Inflammatory macrophage treated with lipopolysaccharide for 1 hour (primary cell): ENCODE results near the gene KMT2C.
"Not testable (repeated sequence)": the region's sequence is repeated elsewhere in the genome, so short reads cannot be mapped to it uniquely, and the experiment has no call there.

Source experiments
- DNase-seq, 2 donors: peaks; one replicate each; pipeline ENCODE4 v3.0.0-alpha.2; 2020 to 2022

The KMT2C gene

GRCh38 chr7:152441168-152441567, 5.4 kb upstream of the KMT2C start:
- not testable (repeated sequence) for DNase-seq

- not testable (repeated sequence) for DNase-seq
Observed at GRCh38 chr7:152438017-152438416, 2.2 kb upstream of the KMT2C start.

GRCh38 chr7:152436931-152437575, 1.2 kb upstream of the KMT2C start:
- not testable (repeated sequence) for DNase-seq

- peak; percentile 84 to 95 for DNase-seq
Observed at GRCh38 chr7:152436111-152436930, 518 bp upstream of the KMT2C start.

- peak in 1 of 2 donors; percentile 34 for DNase-seq
Observed at GRCh38 chr7:152434511-152435383, 1.1 kb downstream of the KMT2C start.

- peak in 1 of 2 donors; percentile 48 for DNase-seq
Observed at GRCh38 chr7:152433721-152434490, 1.9 kb downstream of the KMT2C start.

GRCh38 chr7:152432735-152433134, 3.1 kb downstream of the KMT2C start:
- not testable (repeated sequence) for DNase-seq

GRCh38 chr7:152430854-152431253, 4.9 kb downstream of the KMT2C start:
- no peak for DNase-seq

GRCh38 chr7:152430118-152430517, 5.7 kb downstream of the KMT2C start:
- DNase-seq = not testable (repeated sequence)

- DNase-seq = no peak
Observed at GRCh38 chr7:152424348-152425108, 11.3 kb downstream of the KMT2C start.

- DNase-seq = no peak
Observed at GRCh38 chr7:152423991-152424347, 11.8 kb downstream of the KMT2C start.

GRCh38 chr7:152423171-152423570, 12.6 kb downstream of the KMT2C start:
- not testable (repeated sequence) for DNase-seq

- not testable (repeated sequence) for DNase-seq
Observed at GRCh38 chr7:152420950-152421349, 14.9 kb downstream of the KMT2C start.

GRCh38 chr7:152419473-152420429, 16.1 kb downstream of the KMT2C start:
- no peak for DNase-seq

GRCh38 chr7:152414779-152415178, 21.0 kb downstream of the KMT2C start:
- no peak for DNase-seq

- no peak for DNase-seq
Observed at GRCh38 chr7:152411389-152411788, 24.4 kb downstream of the KMT2C start.

- no peak for DNase-seq
Observed at GRCh38 chr7:152406491-152406890, 29.3 kb downstream of the KMT2C start.

- DNase-seq = not testable (repeated sequence)
Observed at GRCh38 chr7:152406030-152406429, 29.8 kb downstream of the KMT2C start.

- DNase-seq = no peak
Observed at GRCh38 chr7:152403726-152404125, 32.1 kb downstream of the KMT2C start.
